Cerebellar cortex (tissue), 1 donor: Measurements from ENCODE around the gene IQCK.

Experiments used
- DNase-seq: peaks from one replicate; pipeline ENCODE4 v3.0.0-alpha.2; 2015; ENCODE audit warnings: low spot score

The IQCK gene

GRCh38 chr16:19837331-19837980, 119.4 kb downstream of the IQCK start:
- no peak for DNase-seq

GRCh38 chr16:19837984-19838707, 120.1 kb downstream of the IQCK start:
- no peak for DNase-seq

- DNase-seq, result no peak
Observed at GRCh38 chr16:19840524-19841110, 122.5 kb downstream of the IQCK start.

- no peak for DNase-seq
Observed at GRCh38 chr16:19841184-19841583, 123.1 kb downstream of the IQCK start.

DNA sequence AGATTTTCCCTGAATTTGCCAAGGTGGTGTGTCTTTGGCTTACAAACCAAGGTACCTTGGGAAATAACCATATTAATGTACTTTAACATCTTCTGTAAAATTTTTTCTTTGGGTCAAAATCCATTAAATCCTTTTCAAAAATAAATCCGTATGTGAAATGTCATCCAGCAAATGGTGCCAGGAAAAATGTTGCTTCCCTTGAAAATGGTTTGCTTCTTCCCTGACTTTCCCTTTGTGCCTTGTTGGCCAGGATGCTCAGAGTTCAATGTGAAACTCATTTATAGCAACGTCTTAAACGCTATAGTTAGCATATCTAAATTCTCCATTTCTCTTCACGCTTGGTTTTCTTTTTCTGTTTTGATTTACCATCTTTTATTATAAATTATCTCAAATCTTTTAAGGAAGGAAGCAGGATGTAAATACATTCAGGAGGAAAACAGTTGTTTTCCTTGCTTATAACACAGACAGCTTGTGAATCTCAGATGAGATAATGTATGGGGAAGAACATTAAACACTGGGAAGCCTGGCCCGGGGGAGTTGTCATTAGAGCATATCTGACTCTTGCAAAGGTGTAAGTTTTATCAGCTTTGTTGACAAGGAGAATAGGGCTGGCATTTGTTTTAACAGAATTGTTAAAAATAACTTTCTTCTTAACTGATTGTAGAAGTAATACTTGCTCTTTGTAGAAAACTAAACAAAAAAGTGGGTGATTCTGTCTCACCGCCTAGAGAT, 124.5 kb downstream of the IQCK start:
- DNase-seq, result no peak

DNA sequence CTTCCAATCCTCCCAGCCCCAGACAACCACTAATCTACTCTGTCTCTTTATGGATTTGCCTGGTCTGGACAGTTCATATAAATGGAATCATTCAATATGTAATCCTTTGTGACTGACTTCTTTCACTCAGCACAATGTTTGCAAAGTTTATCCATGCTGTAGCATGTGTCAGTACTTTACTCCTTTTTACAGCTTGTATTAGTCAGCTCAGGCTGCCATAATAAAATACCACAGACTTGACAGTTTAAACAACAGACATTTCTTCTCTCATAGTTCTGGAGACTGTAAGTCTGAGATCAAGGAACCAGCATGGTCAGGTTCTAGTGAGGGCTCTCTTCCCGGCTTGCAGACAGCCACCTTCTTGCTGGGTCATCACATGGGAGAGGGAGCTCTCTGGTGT, 125.3 kb downstream of the IQCK start:
- no peak for DNase-seq

GRCh38 chr16:19844945-19845641, 127.0 kb downstream of the IQCK start:
- DNase-seq, result no peak

- DNase-seq, result no peak
Observed at GRCh38 chr16:19846436-19846835, 128.4 kb downstream of the IQCK start.

DNA sequence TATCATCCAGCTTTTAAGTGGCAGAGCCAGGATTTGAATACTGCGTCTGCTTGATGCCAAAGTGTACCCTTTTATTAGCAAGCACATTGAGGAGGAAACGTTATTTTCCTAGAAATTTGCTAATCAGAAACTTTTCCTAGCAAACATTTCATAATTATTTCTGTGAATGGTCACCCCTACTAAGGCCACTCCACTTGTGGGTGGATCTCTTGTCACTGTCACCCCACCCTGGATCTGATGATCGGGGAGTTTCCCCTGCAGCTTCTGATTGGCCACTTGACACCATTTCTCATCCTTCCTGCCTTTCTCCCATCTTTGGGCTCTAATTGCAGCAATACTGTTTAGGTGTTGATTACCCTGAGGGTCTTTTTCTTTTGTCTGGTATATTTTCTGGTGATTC, 130.7 kb downstream of the IQCK start:
- no peak for DNase-seq

GRCh38 chr16:19850131-19850817, 132.2 kb downstream of the IQCK start:
- no peak for DNase-seq

DNA sequence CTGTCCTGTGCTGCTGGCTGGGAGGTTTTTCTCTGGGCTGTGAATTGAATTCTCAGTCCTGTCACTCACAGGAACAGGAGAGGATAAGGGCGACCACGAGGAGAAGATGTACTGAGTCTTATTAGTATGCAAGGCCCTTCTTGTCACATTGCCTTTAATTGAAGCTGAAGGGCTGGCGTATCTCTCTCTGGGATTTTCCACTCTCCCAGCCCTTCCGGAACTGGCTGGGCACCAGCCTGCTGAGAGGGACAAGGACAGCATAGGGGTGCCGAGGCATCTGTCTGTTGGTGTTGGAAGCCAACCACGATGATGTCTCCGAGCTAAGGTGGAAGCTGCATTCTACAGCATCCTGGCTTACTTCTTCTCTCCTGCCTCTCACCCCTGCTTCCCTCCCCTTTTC, 133.4 kb downstream of the IQCK start:
- DNase-seq, result peak; percentile 95

DNA sequence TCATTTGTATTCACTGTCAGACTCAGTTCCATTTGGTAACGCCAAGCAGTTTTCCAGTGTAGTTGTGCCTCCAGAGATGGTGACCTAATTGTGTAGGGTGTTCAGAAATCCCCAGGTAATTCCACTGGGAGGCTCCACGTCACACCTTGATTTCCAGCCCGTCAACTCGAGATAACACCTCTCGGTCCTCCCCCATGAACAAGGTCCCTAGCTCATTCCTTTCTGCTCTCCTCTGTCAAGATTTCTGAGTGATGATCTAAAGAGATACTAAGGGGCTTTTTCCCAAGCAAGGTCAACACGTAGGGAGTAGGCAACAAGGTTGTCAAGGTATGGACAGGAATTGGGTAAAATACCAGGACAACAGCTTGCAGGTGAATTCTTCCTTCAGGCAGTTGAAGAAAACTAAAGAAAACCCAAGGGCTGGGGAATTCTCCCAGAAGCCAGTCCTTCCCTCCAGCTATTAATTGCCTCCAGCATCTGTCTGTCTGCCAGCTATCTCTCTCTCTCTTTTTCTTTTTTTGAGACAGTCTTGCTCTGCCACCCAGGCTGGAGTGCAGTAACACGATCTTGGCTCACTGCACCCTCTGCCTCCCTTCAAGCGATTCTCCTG, 135.2 kb downstream of the IQCK start:
- DNase-seq, result peak; percentile 19

DNA sequence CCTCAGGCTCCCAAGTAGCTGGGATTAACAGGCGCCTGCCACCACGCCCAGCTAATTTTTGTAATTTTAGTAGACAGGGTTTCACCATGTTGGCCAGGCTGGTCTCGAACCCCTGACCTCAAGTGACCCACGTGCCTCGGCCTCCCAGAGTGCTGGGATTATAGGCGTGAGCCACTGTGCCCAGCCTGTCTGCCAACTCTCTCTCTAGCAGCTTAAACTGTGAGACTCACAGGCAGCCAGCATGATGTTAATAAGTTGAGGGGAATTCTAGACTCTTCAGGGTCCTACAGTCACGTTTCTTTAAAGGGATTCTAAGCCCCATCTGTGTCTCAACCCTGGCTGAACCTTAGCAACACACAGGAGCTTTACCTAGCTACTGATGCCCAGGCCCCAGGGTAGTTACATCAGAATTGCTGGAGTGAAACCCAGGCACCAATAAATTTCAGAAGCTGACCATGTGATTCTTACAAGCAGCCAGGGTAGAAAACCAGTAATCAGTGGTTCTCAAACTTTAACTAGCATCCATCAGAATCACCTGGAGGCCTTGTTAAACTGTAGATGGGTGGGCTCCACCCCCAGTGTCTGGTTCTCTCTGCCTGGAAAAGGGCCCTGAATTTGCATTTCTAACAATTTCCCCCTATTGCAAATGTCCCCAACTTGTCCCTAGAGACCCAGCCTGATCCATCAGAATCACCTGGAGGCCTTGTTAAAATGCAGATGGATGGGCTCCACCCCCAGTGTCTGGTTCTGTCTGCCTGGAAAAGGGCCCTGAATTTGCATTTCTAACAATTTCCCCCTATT, 135.9 kb downstream of the IQCK start:
- DNase-seq, result peak; percentile 16

- DNase-seq, result no peak
Observed at GRCh38 chr16:19854543-19854876, 136.4 kb downstream of the IQCK start.

DNA sequence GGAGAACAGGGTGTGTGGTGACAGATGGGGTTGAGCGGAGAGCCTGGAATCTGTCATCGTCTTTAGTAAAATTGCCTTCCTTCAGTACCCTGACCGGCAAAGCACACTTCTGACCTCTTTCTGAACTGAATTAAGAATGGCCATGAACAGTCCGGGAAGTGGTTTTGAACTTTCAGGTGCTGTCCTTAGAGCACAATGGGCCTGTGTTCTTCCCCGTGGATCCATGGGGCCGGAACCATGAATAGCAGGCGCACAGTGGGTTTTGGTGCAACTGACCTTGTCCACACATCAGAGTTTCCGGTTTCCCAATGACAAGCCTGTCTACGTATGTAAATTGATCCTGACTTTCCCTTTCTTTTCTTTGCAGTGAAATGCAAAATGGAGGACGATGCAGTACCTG, 138.0 kb downstream of the IQCK start:
- DNase-seq, result no peak

DNA sequence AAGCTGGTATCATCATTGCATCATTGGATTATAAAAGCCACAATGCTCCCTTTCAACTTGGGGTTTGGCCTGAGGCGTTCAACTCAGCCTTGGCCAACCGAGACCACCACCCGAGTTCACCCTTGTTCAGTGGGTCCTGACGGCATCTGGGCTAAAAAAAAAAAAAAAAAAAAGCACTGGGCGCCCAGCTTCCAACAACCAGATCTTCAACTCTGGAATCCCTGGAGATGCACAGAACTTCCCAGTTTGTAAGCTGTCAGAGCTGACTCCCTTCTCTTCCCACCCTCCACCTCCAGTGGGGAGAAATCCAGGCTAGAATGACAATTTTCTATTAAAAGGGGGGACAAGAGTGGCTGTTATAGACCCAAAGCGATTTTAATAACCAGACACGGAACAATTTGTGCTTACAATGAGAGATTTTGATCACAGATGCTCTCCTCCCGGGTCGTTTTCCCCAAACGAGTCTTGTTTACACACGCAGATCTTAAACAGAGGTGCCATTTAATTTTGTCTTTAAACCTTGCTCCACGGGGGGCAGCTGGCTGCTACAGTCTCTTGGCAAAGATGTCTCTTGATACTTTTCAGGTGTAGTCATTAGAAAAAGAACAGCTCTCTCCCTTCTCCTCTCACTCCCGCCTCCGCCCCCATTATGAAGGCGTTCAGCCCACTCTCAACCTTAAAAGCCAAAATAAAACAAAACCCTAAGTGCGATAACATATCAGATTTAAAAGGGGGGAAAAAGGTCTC, 139.7 kb downstream of the IQCK start:
- peak; percentile 16 for DNase-seq

DNA sequence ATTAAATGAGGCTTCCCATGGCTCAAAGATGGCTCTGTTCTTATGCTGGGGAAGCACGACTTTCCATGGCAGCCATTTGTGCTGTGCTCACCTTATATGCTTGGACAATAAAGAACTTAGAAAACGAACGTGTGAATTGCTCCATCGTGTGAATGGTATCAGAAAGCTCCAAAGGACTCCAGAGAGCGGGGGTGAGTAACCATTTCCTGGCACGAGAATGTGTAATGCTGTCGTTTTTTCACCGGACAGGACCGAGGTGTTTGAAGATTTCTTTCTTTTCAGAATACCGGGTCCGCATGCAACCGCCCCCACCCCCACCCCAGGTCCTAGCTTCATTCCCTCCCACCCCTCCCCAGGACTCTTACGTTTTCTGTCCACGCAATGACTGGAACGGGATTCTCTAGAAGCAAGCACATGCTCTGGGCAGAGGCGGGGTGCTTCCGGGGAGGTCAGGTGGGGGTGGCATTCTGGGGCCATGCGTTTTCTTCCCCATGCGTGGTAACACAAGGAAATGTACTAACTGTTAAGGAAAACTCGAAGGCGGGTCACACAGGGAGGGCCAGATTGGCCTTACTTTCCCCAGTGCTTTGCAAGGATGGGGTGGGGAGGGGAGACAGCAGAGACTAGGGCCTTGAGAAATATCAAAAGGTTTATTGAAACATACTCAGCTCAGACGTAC, 140.4 kb downstream of the IQCK start:
- no peak for DNase-seq

DNA sequence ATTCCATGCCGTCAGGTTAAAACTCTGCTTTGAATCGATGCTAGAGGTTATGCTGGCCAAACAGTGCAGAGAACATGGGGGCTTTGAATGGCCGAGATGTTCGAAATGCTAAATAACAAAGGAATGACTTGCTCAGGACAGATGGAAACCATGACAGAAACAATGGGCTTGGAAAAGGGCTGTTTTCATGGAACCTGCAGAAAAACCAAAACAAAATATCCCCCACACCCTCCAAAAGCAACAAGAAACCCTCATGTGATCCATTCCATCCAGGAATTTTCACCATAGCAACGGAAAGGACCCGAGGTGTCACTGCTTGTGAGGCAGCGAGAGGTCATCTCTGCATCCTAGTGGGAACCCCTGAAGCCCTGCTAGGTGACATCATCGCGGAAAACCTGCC, 141.1 kb downstream of the IQCK start:
- no peak for DNase-seq

DNA sequence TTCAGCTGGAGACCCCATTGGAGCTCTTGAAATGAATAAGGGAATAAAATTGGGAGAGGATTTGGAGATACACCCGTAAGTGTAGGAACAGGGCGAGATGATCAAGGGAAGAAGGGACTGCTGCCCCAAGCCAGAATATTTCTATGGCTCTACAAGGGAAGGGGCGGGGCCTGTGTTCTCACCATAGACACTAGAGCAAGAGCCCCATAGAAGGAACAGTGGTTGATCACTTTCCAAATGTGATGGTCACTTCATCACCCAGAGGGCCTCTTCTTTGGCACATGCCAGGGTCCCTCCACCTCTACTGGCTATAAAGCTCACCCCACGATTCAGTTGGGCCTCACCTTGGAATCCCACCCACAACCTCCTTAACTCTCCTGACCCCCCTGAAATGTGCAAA, 141.5 kb downstream of the IQCK start:
- DNase-seq, result no peak
